PFSK-1 (cell line): ENCODE results near the gene GRIK1.

ENCODE experiments used
- FOXP2 ChIP-seq: optimal IDR thresholded peaks from 2 replicates; pipeline ENCODE3; 2011; ENCODE audit warnings: borderline replicate concordance, control low read depth, inconsistent platforms; ENCODE audit not compliant: insufficient read depth; ENCODE audit errors: extremely low read length, extremely low read depth
- POLR2AphosphoS5 ChIP-seq: IDR thresholded peaks from 2 replicates; pipeline ENCODE4 v1.6.1; 2012; ENCODE audit warnings: low read depth, mild to moderate bottlenecking, control low read depth, low read length, moderate library complexity
- REST ChIP-seq, 2 experiments: IDR thresholded peaks; 2 replicates each; pipeline versions ENCODE4 v1.6.1 to v1.8.0; 2011 to 2012; ENCODE audit warnings: low read depth in 2 of 2, low read length in 2 of 2, control low read depth in 1 of 2, inconsistent platforms in 1 of 2, mild to moderate bottlenecking in 1 of 2, moderate library complexity in 1 of 2; ENCODE audit not compliant: insufficient read depth in 1 of 2
- SIN3A ChIP-seq: IDR thresholded peaks from 2 replicates; pipeline ENCODE4 v1.6.1; 2012; ENCODE audit warnings: mild to moderate bottlenecking, low read length, moderate library complexity, borderline replicate concordance; ENCODE audit not compliant: insufficient read depth
- TAF1 ChIP-seq: IDR thresholded peaks from 2 replicates; pipeline ENCODE4 v1.6.1; 2012; ENCODE audit warnings: low read length, control low read depth, borderline replicate concordance; ENCODE audit not compliant: insufficient read depth

Gene GRIK1

DNA sequence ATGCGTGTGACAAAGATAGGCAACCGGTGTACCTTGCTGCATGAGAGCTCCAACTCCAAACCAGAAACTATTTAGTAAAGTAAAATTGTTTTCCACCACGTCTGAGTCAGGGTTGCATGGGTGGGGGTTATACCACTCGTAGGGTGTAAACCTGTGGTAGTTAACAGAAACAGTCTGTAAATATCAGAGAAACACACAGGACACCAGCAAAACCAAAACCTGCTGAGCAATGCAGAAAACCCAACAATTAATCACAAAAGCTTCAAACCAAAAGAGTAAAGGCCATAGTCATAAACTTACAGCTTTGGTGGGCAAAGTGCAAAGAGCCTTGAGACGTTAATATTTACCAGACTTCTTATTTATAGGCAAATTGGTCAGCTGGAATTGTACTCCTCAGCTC is 358.4 kb downstream of the GRIK1 start:
- TF ChIP-seq SIN3A (no peak), TAF1 (no peak), FOXP2 (no peak), POLR2AphosphoS5 (no peak), REST (IDR thresholded peaks at IDR 0.05; ENCODE audit: insufficient read depth in 1 of 2, low read depth in 2 of 2, low read length in 2 of 2) (no peak)

GRCh38 chr21:29580732-29581285 is 359.0 kb downstream of the GRIK1 start:
- TF ChIP-seq TAF1 (no peak), POLR2AphosphoS5 (no peak), FOXP2 (no peak), REST (IDR thresholded peaks at IDR 0.05; ENCODE audit: insufficient read depth in 1 of 2, low read depth in 2 of 2, low read length in 2 of 2) (no peak), SIN3A (no peak)

- TF ChIP-seq FOXP2, result no peak
- TF ChIP-seq SIN3A, result no peak
- TF ChIP-seq POLR2AphosphoS5, result no peak
- no peak for TF ChIP-seq TAF1
- TF ChIP-seq REST (IDR thresholded peaks at IDR 0.05; ENCODE audit: insufficient read depth in 1 of 2, low read depth in 2 of 2, low read length in 2 of 2), result no peak
These were observed 361.5 kb downstream of the GRIK1 start for GRCh38 chr21:29578306-29578705.

DNA sequence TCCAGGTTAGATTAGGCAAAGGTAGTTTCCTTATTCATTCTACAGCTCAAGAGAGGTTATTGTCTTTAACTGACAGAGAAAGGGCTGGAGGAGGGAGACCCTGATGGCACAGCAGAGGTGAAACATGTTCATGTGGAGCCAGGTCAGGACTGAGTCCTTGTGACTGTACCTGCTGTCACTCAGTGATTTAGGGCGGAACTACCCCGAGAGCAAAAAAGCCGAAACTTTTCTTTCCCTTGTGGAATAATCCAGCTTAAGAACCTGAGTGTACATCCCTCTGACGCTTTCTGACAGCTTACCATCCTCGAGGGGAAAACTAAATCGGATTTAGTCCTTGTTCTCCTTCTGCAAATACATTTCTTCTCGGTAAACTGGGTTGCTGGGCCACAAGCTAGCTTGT is 367.8 kb downstream of the GRIK1 start:
- TF ChIP-seq SIN3A, result no peak
- no peak for TF ChIP-seq FOXP2
- no peak for TF ChIP-seq TAF1
- no peak for TF ChIP-seq REST (IDR thresholded peaks at IDR 0.05; ENCODE audit: insufficient read depth in 1 of 2, low read depth in 2 of 2, low read length in 2 of 2)
- no peak for TF ChIP-seq POLR2AphosphoS5
